GM12801 (cell line): ENCODE measurements around the gene CALN1.

Experiments used
- TF ChIP-seq, protein P1 (sequence below): IDR thresholded peaks from one replicate; pipeline ENCODE4 v1.5.1; 2011; ENCODE audit warnings: control low read depth; ENCODE audit not compliant: insufficient read length; ENCODE audit errors: extremely low read depth

The CALN1 gene

DNA sequence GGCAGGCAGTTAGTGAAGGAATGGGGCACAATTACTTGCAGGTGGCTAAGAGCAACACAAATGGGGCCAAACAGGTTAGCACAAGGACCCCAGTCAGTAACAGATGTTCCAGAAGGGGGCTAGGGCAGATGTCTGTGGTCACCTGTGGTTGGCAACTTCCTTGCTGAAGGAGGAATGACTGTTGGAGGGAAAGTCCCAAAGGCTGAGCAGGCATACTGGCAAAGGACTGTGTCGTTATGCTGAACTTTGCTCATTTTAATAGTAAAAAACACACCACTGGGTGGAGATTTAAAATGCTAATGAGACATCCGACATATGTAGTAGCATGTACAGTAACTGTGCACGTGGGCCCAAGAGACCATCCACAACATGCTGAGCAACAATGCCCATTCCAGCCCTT, 511.6 kb downstream of the CALN1 start:
- TF ChIP-seq, protein P1, sequence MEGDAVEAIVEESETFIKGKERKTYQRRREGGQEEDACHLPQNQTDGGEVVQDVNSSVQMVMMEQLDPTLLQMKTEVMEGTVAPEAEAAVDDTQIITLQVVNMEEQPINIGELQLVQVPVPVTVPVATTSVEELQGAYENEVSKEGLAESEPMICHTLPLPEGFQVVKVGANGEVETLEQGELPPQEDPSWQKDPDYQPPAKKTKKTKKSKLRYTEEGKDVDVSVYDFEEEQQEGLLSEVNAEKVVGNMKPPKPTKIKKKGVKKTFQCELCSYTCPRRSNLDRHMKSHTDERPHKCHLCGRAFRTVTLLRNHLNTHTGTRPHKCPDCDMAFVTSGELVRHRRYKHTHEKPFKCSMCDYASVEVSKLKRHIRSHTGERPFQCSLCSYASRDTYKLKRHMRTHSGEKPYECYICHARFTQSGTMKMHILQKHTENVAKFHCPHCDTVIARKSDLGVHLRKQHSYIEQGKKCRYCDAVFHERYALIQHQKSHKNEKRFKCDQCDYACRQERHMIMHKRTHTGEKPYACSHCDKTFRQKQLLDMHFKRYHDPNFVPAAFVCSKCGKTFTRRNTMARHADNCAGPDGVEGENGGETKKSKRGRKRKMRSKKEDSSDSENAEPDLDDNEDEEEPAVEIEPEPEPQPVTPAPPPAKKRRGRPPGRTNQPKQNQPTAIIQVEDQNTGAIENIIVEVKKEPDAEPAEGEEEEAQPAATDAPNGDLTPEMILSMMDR: no peak

DNA sequence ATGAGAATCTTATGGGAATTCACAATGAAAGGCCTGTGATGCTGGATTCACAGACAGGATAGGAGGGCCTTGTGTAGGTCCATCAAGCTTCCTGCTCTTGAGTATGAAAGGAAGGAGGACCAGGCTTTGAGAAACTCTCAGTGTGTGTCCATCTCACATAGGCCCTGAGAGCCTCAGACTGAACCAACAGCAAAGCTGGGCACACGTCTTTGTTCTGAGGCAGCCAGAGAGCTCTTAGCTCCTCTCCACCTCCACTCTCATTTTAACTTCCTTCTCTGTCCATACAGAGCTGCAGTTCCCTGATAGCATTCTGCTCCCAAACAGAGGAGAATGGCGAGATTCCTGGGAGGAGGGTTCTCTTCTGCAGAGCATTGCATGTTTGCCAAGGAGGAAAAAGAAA, 515.6 kb downstream of the CALN1 start:
- TF ChIP-seq, protein P1: no peak

DNA sequence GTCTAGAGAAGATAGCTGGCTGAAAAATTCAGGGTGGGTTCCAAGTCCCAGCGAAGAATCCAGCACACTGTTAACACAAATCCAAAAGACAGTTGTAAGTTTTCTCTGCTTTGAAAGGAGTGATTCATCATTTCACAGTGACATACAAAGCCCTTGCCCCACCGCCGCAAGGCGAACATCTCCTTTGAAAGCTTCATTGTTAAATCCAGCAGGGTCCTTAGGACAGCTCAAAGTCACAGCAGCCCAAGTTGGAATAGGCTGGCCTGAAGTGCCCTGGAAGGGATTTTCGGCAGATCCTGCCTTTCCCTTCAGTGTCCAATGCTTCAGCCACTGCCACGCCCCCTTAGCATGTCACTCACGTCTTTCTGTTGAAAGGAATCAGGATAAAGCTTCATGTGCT, 526.1 kb downstream of the CALN1 start:
- TF ChIP-seq, protein P1: no peak

DNA sequence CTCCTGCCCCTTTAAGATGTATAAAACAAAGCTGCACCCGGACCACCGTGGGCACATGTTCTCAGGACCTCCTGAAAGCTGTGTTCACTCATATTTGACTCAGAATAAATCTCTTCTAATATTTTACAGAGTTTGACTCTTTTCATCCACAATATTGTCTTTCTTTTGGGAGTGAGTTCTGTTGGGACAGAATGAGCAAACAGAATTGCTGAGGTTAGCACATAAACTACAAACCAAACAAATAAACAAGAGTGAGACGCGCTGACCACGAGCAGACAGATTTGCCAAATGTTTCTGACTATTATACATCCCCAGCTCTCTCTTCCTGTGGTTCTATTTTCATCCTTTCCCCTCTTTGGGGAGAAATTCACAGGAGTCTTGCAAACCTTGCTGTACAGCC, 526.7 kb downstream of the CALN1 start:
- TF ChIP-seq, protein P1: no peak

DNA sequence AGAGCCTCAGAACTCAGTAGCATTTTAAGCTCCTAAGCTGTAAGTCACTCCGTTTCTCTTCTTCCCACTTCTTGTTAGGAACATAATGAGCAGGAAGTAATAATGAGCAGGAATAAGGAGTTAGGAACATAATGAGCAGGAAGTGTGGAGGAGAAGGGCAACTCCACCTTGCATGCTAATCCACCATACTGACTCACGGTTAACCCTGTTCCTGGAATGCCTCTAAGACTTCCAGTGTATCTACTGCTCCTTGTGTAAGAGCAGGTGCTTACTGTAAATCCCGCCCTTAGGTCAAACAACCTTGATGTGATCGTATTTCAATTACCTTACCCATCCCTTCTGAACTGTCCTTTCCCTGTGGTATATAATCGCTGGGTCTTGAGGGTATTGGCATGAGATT, 528.7 kb downstream of the CALN1 start:
- TF ChIP-seq, protein P1: no peak

DNA sequence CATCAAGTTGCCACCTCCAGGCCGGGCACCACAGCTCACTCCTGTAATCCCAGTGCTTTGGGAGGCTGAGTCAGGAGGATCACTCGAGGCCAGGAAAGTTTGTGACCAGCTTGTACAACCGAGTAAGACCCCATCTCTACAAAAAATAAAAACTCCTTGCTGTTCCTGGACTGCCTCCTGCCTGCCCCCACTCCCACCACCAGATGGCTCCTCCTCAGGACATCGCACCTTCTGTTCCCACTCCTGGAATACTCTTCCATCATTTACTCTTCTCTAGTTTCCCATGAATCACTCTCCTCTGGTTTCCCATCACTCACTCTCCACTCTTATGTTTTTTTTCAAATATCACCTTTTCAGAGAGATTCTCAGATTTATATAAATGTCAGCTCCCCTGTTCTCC, 540.7 kb downstream of the CALN1 start:
- TF ChIP-seq, protein P1: no peak

DNA sequence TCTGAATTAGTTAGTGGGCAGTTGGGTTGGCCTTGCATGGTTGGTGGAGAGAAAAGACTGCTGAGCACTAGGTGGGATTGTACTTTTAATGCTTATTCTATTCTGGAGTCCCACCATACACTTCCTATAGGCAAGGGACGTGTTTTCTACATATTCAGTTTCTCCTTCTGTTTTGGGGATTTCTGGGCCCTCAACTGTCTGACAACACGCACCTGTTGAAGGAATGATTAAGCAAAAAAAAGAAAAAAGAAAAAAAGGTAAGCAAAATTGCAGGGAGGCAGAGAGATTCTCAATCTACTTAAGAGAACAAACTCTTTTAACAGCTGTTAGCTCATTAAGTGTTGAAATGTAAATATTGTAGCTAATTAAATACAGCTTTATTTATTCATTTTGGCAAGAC, 541.3 kb downstream of the CALN1 start:
- TF ChIP-seq, protein P1: no peak

DNA sequence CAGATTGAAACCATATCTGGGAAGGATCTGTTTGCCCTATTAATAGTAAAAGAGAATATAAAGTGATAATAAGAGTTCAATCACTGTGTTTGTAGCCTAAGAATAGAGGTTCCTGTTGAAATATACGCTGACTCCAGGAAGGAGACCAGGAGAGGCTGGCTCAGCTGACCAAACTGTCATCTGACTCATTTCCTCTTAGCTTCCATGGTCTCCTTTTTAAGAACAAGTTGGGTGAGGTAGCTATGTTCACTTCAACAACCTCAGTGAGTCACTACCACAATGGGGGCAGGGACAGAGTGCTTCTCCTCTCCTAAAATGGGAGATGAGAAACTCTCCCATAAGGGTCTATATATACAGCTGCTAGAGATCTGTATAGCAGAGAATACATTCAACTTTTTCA, 543.3 kb downstream of the CALN1 start:
- TF ChIP-seq, protein P1: no peak
